Neural progenitor cell (in vitro differentiated cells): ENCODE data around the gene ELMO1. TPM values are rescaled to one million over a fixed set of nuclear protein-coding genes. Genes with fewer than 3 reads are reported as not detected.

Experiments
- DNase-seq: peaks from one replicate; pipeline ENCODE4 v3.0.0-alpha.2; 2016; ENCODE audit warnings: low spot score
- H2AFZ ChIP-seq: fragments of 200-600 bp; sonication (generic); replicated peaks from 2 replicates; pipeline ENCODE4 v1.6.1; 2016; ENCODE audit warnings: antibody characterized with exemption
- H3F3A ChIP-seq: fragments of 200-600 bp; sonication (generic); 2 replicates; pipeline ENCODE4 v1.6.1; 2016; ENCODE audit warnings: antibody characterized with exemption, low read depth
- H3K27ac ChIP-seq: fragments of 200-600 bp; sonication (generic); 2 replicates; pipeline ENCODE4 v1.5.1; 2016; ENCODE audit warnings: mild to moderate bottlenecking
- H3K27me3 ChIP-seq: fragments of 200-600 bp; sonication (generic); 2 replicates; pipeline ENCODE4 v1.6.1; 2016; ENCODE audit warnings: mild to moderate bottlenecking, moderate library complexity
- H3K36me3 ChIP-seq: fragments of 200-600 bp; sonication (generic); 2 replicates; pipeline ENCODE4 v1.5.1; 2016
- H3K4me1 ChIP-seq: fragments of 200-600 bp; sonication (generic); 2 replicates; pipeline ENCODE4 v1.6.1; 2016; ENCODE audit warnings: mixed run types
- H3K4me2 ChIP-seq: fragments of 200-600 bp; sonication (generic); 2 replicates; pipeline ENCODE4 v1.6.1; 2016
- H3K4me3 ChIP-seq: fragments of 200-600 bp; sonication (generic); 2 replicates; pipeline ENCODE4 v1.5.1; 2016
- H3K79me2 ChIP-seq: fragments of 200-600 bp; sonication (generic); 2 replicates; pipeline ENCODE4 v1.6.1; 2016; ENCODE audit warnings: low read depth
- H3K9ac ChIP-seq: fragments of 200-600 bp; sonication (generic); 2 replicates; pipeline ENCODE4 v1.6.1; 2016
- H3K9me3 ChIP-seq: fragments of 200-600 bp; sonication (generic); 2 replicates; pipeline ENCODE4 v1.5.1; 2016; ENCODE audit warnings: low read depth
- H4K20me1 ChIP-seq: fragments of 200-600 bp; sonication (generic); 2 replicates; pipeline ENCODE4 v1.6.1; 2016; ENCODE audit warnings: low read depth
- H3K27ac Mint-ChIP-seq: 3 replicates; pipeline ENCODE4 v1.8.0; 2021; ENCODE audit warnings: mixed read lengths
- H3K27me3 Mint-ChIP-seq: 2 replicates; pipeline ENCODE4 v1.8.0; 2022; ENCODE audit warnings: low read depth, mild to moderate bottlenecking, inconsistent platforms, moderate library complexity, mixed read lengths; ENCODE audit not compliant: insufficient read depth
- H3K36me3 Mint-ChIP-seq: 3 replicates; pipeline ENCODE4 v1.8.0; 2021; ENCODE audit warnings: mixed read lengths
- H3K4me1 Mint-ChIP-seq: 3 replicates; pipeline ENCODE4 v1.8.0; 2021; ENCODE audit warnings: mixed read lengths
- H3K4me3 Mint-ChIP-seq: 3 replicates; pipeline ENCODE4 v1.8.0; 2021; ENCODE audit warnings: mild to moderate bottlenecking, moderate library complexity, mixed read lengths
- H3K9me3 Mint-ChIP-seq: 3 replicates; pipeline ENCODE4 v1.8.0; 2020; ENCODE audit warnings: mixed read lengths
- CTCF ChIP-seq: fragments of 200-600 bp; sonication (generic); IDR thresholded peaks from 2 replicates; pipeline ENCODE4 v1.5.1; 2017; ENCODE audit warnings: antibody characterized with exemption, mild to moderate bottlenecking
- EZH2 ChIP-seq: fragments of 200-600 bp; sonication (generic); IDR thresholded peaks from 2 replicates; pipeline ENCODE4 v1.6.1; 2017; ENCODE audit warnings: antibody characterized with exemption, mild to moderate bottlenecking, moderate library complexity
- EZH2phosphoT487 ChIP-seq: fragments of 200-600 bp; sonication (generic); IDR thresholded peaks from 2 replicates; pipeline ENCODE4 v1.6.1; 2017; ENCODE audit warnings: antibody characterized with exemption
- total RNA-seq: library from RNA; depleted of rRNA; stranded (reverse); fragments of >200 nt; gene quantifications from 2 replicates; pipeline ENCODE4 v1.2.3, GENCODE V29; 2015; ENCODE audit warnings: low replicate concordance

Gene ELMO1
- total RNA-seq, 1 donor from 2014 or later = 22.0 TPM

- Mint-ChIP-seq H3K4me1 (peaks cover 2% of the 10 kb centered on the region), H3K9me3 (peaks cover 5% of the 10 kb centered on the region), H3K36me3 (peaks cover 2% of the 10 kb centered on the region), H3K27ac (no peak overlapping the region), H3K27me3 (peaks cover 6% of the 10 kb centered on the region), H3K4me3 (no peak overlapping the region)
- H4K20me1 ChIP-seq = no peaks in the 10 kb centered on the region
- DNase-seq = no peak
- no peaks in the 10 kb centered on the region for H3K9me3 ChIP-seq
- peaks cover 24% of the 10 kb centered on the region for H3K4me1 ChIP-seq
- no peak overlapping the region for H2AFZ ChIP-seq
- no peaks in the 10 kb centered on the region for H3K27me3 ChIP-seq
- no peaks in the 10 kb centered on the region for H3K36me3 ChIP-seq
- H3K4me2 ChIP-seq = no peak overlapping the region
- no peak overlapping the region for H3K27ac ChIP-seq
- no peak overlapping the region for H3K4me3 ChIP-seq
- TF ChIP-seq CTCF (no peak), EZH2phosphoT487 (no peak), EZH2 (no peak)
- H3K79me2 ChIP-seq = no peaks in the 10 kb centered on the region
- no peak overlapping the region for H3K9ac ChIP-seq
- no peaks in the 10 kb centered on the region for H3F3A ChIP-seq
These were observed 379.3 kb downstream of the ELMO1 start for GRCh38 chr7:37069336-37069735.

GRCh38 chr7:37068902-37069301, 379.8 kb downstream of the ELMO1 start:
- Histone ChIP-seq H3K4me2 (no peak overlapping the region), H3K4me1 (peaks cover 21% of the 10 kb centered on the region), H3K79me2 (no peaks in the 10 kb centered on the region), H3F3A (no peaks in the 10 kb centered on the region), H3K4me3 (no peak overlapping the region), H3K27me3 (no peaks in the 10 kb centered on the region), H2AFZ (no peak overlapping the region), H4K20me1 (no peaks in the 10 kb centered on the region), H3K36me3 (no peaks in the 10 kb centered on the region), H3K27ac (no peak overlapping the region), H3K9me3 (no peaks in the 10 kb centered on the region), H3K9ac (no peak overlapping the region)
- H3K4me1 Mint-ChIP-seq = peaks cover under 1% of the 10 kb centered on the region
- H3K9me3 Mint-ChIP-seq = peaks cover 5% of the 10 kb centered on the region
- H3K4me3 Mint-ChIP-seq = no peak overlapping the region
- DNase-seq = no peak
- TF ChIP-seq EZH2phosphoT487 (no peak), CTCF (no peak), EZH2 (no peak)
- no peak overlapping the region for H3K27ac Mint-ChIP-seq
- peaks cover 2% of the 10 kb centered on the region for H3K36me3 Mint-ChIP-seq
- H3K27me3 Mint-ChIP-seq = peaks cover 6% of the 10 kb centered on the region

GRCh38 chr7:37068038-37068437, 380.6 kb downstream of the ELMO1 start:
- Histone ChIP-seq H3K9ac (no peak overlapping the region), H3K9me3 (no peaks in the 10 kb centered on the region), H3K4me2 (no peak overlapping the region), H3K27ac (no peak overlapping the region), H3K79me2 (no peaks in the 10 kb centered on the region), H3F3A (no peaks in the 10 kb centered on the region), H3K27me3 (no peaks in the 10 kb centered on the region), H3K36me3 (no peaks in the 10 kb centered on the region), H2AFZ (no peak overlapping the region), H3K4me1 (peaks cover 21% of the 10 kb centered on the region), H3K4me3 (no peak overlapping the region), H4K20me1 (no peaks in the 10 kb centered on the region)
- Mint-ChIP-seq H3K4me3 (no peak overlapping the region), H3K4me1 (peaks cover 7% of the 10 kb centered on the region), H3K27ac (no peak overlapping the region), H3K36me3 (peaks cover 2% of the 10 kb centered on the region), H3K27me3 (peaks cover 6% of the 10 kb centered on the region), H3K9me3 (peaks cover 5% of the 10 kb centered on the region)
- TF ChIP-seq CTCF = no peak
- no peak for TF ChIP-seq EZH2
- TF ChIP-seq EZH2phosphoT487 = no peak
- DNase-seq = no peak
